HG02970 (cell line): ENCODE measurements around the gene GTF2H2C.
A peak's percentile ranks its signal among the peaks of the same experiment; 100 is the strongest.
"Not testable (repeated sequence)": the region's sequence is repeated elsewhere in the genome, so short reads cannot be mapped to it uniquely, and the experiment has no call there.

ENCODE experiments used
- ATAC-seq: cut with Tn5 transposase; IDR thresholded peaks from one replicate; pipeline ENCODE4 v1.9.1; 2021; ENCODE audit warnings: mild to moderate bottlenecking, moderate library complexity, moderate number of reproducible peaks; ENCODE audit not compliant: unreplicated experiment, low FRiP score

The GTF2H2C gene

DNA sequence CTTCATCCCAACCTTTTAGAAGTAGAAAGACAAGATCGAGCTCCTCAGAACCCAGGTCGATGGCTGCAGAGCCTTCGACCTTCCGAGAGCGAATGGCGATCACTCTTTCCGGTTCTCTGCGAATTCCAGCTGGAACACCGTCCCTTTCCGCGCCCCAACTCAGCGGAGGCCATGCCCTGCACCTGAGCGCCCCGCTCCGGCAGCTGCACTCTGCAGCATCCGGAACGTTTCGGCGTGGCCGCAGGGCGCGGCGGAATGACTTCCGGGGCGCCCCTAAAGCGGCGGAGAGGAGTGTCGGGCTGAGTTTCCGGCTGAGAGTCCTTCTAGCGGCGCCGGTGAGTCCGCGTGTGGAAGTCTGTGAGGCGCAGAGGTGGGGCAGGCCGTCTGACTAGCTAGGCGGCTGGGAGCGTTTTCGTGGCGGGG, at the start of gene GTF2H2C:
Gene GTF2H2C, plus strand, starts transcription at position 284 of the 423 bp plus-strand sequence. CDS start 4,942 bp downstream, outside the sequence.
- peak; percentile 96 for ATAC-seq

DNA sequence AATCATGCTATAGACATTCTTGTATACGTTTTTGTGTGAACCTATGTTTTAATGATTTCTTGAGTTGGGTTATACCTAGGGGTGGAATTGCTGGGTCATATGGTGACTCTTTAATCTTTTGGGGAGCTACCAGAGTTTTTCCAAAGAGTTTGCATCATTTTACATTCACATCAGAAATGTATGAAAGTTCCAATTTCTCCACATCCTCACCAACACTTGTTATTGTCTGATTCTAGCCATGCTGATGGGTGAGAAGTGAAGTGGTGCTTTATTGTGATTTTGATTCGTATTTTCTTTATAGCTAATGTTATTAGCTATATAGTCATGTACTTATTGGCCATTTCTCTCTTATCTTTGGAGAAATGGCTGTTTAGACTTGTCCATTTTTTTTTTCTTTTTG, 49.3 kb upstream of the GTF2H2C start:
- ATAC-seq: no peak

DNA sequence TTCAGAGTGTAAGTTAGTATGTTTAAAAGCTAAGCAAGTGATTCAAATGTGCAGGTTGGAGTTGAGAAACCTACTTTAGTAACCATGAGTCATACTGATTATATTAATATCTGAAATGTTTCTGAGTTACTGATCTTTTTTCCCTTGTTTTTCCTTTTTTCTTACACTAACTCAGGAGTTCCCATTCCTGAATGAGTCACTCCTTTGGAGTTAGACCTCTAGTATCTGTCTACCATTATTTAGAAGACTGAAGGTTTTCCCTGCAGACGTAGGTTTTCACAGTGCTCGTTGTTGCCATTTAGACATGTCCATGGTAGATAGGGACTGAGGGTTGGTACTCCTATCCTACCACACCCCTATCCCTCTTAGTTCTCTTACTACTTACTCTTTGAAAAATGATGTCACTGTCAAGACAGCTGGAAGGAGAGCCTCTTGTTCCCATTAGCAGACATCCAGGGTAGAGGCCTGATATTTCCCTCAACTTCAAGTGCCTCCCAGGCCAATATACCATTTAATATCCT, 47.2 kb upstream of the GTF2H2C start:
- no peak for ATAC-seq

DNA sequence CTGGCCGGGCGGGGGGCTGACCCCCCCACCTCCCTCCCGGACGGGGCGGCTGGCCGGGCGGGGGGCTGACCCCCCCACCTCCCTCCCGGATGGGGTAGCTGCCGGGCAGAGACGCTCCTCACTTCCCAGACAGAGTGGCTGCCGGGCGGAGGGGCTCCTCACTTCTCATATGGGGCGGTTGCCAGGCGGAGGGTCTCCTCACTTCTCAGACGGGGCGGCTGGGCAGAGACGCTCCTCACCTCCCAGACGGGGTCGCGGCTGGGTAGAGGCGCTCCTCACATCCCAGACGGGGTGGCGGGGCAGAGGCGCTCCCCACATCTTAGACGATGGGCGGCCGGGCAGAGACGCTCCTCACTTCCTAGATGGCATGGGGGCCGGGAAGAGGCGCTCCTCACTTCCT, 44.4 kb upstream of the GTF2H2C start:
- ATAC-seq: not testable (repeated sequence)

DNA sequence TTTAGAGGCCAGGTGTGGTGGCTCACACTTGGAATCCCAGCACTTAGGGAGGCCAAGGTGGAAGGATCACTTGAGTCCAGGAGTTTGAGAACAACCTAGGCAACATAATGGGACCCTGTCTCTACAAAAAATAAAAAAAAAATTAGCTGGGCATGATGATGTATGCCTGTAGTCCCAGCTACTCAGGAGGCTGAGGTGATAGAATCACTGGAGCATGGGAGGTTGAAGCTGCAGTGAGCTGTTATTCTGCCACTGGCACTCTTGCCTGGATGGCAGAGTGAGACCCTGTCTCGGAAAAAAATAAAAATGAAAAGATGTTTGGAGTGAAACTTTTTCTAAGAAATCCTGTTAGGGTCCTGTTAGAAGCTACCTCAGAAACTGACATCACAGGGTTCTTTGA, 43.2 kb upstream of the GTF2H2C start:
- no peak for ATAC-seq

DNA sequence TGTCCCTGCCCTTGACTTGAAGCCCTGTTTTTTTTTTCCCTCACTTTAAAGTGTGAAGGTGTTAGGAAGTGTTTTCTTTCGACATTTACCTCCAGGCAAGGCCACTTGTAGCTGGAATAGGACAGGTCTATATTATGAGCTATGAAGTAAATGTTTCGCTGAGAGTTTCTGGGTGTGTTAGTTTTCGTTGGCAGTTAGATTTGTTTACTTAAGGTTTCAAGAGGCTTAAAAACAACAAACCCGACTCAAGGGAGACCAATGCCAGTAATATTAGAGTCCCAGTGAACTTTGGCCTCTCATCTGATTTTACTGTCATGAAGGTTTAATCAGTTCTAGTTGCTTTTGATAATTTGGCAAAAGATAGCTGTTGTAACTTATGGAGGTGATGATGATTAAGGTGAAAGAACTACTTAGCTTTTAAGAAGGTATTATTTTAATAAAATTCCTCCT, 42.2 kb upstream of the GTF2H2C start:
- ATAC-seq: no peak

DNA sequence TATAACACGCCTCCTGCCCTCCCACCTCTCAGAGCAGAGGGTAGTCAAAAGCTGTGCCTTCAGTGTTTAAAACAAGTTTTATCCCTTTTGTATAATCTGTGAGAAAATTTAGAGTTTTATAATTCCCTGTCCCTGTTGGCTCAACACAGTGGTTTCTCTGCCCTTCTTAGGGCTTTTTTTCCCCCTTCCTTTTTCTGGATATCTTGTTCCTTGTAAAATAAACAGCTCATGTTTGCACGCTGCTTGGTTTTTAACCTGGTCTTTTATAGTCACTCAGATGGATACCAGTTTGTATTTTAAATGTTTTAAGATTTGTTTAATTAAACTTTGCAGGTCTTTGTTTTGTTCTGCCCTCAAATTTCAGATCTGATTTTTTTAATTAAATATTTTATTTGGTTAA, 40.7 kb upstream of the GTF2H2C start:
- no peak for ATAC-seq

DNA sequence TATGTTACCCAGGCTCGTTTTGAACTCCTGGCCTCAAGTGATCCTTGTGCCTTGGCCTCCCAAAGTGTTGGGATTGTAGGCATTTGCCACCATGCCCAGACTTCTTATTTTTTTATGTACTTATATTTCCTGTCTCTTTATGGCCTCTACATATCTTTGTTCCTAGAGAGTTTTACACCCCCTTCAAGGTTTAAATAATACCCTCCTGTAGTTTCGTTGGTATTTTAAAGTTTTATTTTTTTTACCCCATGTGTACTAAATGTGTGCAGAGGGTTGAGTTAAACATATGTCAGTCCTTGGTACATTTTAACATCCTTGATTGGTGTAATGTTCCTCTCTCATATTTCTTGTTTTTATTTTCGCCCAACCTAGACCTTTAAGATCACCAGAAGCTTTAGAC, 38.0 kb upstream of the GTF2H2C start:
- no peak for ATAC-seq

DNA sequence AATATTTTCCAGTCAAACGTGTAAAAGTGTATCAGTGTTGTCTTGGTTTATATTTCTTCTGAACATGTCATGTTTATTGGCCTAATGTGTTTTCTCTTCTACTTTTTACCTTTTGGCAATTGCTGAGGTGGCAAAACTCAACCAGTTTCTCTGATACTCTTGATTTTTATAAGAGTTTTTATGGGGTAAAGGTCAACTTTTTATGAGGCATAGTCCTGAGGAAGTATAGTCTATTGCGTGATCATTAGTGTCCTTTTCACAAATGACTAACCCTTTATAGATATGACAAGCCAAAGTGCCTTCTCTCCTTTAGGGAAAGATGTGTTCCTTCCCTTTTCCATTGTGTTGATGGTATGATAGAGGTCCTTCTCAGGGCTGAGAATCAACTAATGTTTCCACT, 34.5 kb upstream of the GTF2H2C start:
- no peak for ATAC-seq

DNA sequence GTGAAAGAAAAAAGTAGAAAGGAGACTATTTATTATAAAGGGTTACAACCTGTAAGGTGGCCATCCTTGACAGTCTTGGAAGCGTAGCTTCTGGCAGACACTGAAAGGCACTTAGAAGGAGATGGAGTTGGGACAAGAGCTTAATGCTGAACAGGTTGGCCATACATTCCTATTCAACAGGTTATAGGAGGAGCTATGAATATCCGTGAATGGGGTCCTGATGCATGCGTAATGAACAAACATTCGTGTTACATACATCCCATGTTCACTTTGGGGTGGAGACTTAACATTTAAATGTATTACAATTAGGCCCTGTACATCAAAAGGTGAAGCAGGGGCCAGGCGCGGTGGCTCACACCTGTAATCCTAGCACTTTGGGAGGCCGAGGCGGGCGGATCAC, 33.3 kb upstream of the GTF2H2C start:
- no peak for ATAC-seq

DNA sequence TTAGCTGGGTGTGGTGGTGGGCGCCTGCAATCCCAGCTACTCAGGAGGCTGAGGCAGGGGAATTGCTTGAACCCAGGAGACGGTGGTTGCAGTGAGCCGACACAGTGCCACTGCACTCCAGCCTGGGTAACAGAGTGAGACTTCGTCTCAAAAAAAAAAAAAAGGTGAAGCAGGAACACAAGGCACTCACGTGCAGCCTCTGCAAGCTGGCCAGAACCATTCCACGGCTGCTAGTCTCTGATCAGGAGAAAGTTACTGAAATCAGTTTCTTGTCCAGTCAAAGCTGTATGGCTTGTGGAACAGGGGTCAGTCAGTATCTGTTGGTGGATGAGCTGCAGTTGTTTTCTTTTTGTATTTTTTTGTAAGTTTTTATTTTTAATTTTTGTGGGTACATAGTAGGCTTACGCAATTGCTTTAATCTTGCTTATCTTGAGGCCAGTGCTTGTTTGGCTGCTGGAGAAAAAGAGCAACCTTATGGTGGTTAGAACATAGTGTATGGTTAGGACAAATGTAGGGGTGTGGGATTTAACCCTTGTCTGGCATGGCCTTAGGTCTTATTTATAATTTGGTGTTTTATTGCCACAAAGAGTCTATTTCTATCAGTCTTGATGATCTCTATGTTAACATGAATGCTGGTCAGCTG, 32.7 kb upstream of the GTF2H2C start:
- ATAC-seq: no peak

DNA sequence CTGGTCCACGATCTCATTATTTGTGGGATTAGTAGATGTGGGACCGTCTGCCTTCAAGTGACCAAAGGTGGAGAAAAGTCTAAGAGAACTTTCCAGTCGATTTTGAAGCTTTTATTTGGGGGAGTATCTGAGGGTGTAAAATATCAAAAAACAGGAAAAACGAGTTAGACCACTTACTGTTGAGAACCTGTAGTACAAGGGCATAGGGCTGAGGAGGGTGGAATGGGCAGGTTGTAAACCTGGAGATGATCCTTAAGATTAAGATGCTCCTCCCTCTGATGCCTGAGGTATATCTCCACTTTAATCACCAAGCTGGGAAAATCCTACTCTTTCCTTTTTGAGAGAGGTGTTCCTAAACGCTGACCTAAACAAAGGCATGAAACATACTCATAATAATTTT, 32.0 kb upstream of the GTF2H2C start:
- ATAC-seq: no peak

DNA sequence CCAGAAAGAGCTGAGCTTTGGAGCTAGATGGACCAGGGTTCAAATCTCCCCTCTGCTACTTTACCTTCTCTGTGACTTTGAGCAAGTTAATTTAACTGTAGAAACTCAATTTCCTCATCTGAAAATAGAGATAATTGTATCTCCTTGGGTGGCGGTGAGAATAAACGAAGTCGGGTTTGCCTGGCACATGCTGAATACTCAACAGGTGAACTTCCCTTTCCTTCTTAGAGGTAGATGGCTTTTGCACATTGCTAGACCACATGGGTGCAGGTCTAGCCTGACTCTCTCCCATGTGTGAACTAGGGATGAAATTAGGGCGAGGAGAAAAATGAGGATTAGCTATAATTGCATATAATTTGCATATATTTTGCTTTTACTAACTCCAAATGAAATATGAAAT, 31.4 kb upstream of the GTF2H2C start:
- ATAC-seq: no peak

DNA sequence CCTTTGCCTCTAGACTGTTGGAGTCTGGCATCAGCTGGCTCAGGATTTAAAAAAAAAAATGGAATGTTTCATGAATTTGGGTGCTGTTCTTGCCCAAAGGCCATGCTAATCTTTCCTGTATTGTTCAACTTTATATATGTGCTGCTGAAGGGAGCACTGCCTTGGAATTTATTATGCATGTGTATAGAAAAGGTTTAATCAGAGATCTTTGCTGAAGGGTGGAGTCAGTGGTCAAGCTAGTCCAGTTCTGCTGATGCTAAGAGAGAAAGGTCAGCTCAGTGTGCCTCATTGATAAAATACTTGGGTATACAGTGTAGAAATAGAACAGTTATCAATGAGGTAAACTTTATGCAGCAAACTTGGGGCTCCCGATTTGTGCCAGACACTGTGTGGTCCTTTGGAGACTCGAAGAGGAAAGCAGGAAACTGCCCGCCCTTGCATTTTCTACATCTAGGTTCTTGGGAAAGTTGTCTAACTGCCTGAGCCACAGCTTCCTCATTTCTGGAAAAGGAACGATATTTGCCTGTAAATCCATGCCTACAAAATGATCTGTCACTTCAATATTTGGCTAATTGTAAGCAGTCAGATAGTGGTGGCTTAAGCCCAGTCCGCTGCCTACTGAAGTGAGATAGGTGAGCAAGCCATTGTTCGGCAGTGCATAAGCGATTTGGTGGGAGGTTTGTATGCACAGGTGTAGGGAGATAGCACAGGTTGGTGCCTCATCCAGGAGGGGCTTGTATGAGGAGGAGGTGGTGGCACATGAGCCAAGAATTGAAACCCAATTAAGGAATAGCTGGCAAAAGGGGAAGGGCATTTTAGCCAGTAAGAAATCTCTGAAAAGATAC, 29.2 kb upstream of the GTF2H2C start:
- ATAC-seq: no peak

DNA sequence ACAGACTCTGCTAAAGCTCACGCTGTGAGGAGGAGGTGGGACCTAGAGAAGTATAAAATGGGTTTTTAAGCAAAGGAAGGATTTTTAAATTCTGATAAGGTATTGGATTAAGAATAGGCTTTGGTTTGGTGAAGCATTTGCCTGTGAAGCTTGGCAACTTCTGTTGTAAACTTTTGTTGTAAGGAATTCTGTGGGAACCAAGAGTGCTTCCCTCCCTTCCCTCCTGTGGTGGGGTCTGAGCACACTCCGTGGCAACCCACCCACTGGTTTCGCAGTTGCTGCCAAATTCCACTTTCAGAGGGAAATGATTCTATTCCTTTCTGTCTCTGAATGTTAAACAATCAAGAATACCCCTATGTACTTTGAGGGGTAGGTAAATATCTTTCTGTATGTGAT, 28.6 kb upstream of the GTF2H2C start:
- no peak for ATAC-seq

DNA sequence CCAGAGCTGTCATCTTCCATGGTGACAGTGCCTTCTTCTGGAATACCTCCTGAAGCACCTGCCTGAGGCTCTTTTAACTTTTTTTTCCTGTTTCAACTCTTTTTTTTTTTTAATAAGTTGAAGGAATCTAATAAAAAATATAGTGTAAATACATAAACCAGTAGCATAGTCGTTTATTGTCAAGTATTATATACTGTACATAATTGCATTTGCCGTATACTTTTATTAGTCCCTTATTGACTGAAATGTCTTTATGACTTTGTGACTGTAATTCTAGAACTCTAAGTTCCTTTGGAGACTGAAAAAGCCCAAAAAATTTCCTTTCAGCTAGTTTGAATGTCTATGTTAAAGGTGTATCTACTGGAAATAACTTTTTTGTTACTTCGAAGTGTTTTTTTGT, 22.1 kb upstream of the GTF2H2C start:
- not testable (repeated sequence) for ATAC-seq

DNA sequence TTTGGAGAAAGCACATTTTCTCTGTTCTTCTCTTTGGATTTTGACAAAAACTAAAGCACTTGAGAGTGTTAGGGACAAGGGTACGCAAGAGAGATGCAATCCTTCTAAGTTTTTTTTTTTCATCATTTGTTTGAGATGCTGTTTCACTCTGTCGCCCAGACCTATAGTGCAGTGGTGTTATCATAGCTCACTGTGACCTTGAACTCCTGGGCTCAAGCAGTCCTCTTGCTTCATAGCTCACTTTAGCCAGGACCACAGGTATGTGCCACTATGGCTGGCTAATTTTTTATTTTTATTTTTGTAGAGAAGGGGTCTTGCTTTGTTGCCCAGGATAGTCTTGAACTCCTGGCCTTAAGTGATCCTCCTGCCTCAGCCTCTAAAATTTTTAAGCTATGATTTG, 21.3 kb upstream of the GTF2H2C start:
- ATAC-seq: not testable (repeated sequence)

DNA sequence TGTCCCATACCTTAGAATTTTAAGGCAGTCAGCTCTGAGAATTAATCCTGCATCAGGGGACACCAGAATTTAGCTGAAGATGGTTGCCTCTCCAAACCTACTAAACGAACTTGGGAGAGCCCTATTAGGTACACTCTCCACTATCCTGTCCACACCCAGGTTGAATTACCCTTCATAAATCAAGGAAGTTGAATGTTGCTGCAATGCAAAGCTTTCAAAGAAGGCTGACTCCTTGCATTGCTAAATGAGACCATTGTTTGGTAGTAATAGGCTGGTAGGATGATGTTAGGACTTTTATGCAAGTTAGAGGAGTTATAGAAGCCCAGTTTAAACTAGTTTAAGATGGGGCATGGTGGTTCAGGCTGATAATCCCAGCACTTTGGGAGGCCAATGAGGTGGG, 18.6 kb upstream of the GTF2H2C start:
- ATAC-seq: not testable (repeated sequence)

DNA sequence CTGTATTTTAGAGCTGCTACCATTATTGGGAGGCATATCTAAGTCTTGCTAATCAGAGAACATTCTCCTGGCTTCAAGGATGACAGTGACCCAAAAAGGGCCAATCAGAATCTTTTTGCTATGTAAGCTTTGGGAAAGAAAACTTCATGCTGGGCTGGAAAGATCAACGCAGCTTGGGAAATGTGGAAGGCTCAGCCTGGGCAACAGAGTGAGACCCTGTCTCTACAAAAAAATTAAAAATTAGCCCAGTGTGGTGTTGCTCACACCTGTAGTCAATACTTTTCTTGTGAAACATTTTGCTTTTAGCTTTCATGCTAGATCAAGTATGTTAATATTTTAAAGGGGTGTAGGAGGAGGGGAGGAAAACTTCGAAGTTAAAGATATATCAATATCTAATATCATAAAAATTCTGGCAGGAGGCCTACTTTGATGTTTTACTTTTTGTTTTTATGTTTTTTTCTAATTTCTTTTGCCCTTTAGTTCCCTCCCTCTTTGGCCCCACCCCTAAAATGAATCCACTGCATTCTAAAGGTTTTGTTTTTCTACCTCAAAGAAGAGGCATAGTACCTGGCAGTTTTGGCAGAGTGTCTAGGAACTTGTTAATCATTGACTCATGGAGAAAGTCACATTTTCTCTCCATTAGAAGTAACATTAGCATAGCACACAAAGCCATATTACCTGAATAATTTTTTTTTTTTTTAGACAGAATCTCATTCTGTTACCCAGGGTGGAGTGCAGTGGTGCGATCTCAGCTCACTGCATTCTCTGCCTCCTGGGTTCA, 17.0 kb upstream of the GTF2H2C start:
- not testable (repeated sequence) for ATAC-seq

DNA sequence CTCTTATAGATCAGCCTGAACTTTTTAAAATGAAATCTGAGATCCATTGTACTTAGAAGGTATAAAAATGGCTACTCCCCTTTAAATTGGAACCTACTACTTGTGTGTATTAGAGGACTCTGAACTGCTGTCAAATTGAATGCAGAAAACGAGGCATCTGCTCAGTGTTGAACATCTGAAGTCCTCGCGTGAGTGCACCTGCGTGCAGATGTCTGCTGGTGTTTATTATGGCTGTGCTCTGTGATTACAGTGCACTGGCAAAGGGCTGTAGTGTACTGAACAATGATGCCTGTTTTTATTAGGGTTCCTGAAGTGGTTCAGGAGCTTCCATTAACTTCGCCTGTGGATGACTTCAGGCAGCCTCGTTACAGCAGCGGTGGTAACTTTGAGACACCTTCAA, 15.4 kb upstream of the GTF2H2C start:
- ATAC-seq: not testable (repeated sequence)
